Measurements from ENCODE around the gene DDIAS. TPM values are rescaled to one million over a fixed set of nuclear protein-coding genes. Genes with fewer than 3 reads are reported as not detected.
"Not testable (repeated sequence)": the region's sequence is repeated elsewhere in the genome, so short reads cannot be mapped to it uniquely, and the experiment has no call there.

DDIAS gene
- total and polyA plus RNA-seq, 7 experiments from 2014 or later = 0.25 to 12.7 (median 1.1) TPM

DNA sequence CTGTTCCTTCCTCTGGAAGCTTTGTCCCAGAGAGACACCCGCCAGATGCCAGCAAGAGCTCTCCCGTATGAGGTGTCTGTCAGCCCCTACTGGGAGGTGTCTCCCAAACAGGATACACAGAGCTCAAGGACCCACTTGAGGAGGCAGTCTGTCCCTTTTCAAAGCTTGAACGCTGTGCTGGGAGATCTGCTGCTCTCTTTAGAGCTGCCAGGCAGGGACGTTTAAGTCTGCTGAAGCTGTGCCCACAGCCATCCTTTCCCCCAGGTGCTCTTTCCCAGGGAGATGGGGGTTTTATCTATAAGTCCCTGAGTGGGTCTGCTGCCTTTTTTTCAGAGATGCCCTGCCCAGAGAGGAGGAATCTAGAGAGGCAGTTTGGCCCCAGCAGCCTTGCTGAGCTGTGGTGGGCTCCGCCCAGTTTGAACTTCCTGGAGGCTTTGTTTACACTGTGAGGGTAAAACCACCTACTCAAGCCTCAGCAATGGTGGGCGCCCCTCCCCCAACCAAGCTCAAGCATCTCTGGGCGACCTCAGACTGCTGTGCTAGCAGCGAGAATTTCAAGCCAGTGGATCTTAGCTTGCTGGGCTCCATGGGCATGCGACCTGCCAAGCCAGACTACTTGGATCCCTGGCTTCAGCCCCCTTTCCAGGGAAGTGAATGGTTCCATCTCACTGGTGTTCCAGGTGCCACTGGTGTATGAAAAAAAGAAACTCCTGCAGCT lies 54.4 kb downstream of the DDIAS start:
- H3K4me1 Mint-ChIP-seq = peaks cover 20 to 73% (median 58%) of the 10 kb centered on the region in 7 donors
- peak overlapping the region; percentile 53 for H3K27ac ChIP-seq (ENCODE audit: low read depth, low read length)
- H3K27ac Mint-ChIP-seq = peak overlapping the region; percentile 81 to 96 (median 89)
- peak; percentile 28 for ATAC-seq
- CTCF ChIA-PET = interaction anchor here (1.1 to 1.5 kb wide), 5 partner anchors 14 to 34 kb away, joined by 3 to 8 read pairs (median 4); no protein-coding TSS in a partner anchor
- H3K4me3 ChIP-seq (ENCODE audit: low read length) = peak overlapping the region; percentile 41
- POLR2A ChIA-PET = interaction anchor here (0.5 to 8.9 kb wide), 19 partner anchors 12 to 218 kb away, joined by 3 to 105 read pairs (median 4); partner anchors contain the start of genes DDIAS, PCF11, PRCP and RAB30
- peaks cover 0 to 20% (median 0%) of the 10 kb centered on the region in 5 donors for H3K27me3 Mint-ChIP-seq
- H3K4me1 ChIP-seq (ENCODE audit: control insufficient read depth in 2 of 2, insufficient read depth in 2 of 2, low read length in 2 of 2) = peaks cover 43 to 50% of the 10 kb centered on the region in 2 donors
- peaks cover 38 to 64% (median 38%) of the 10 kb centered on the region in 5 donors for H3K36me3 Mint-ChIP-seq
- H3K36me3 ChIP-seq (ENCODE audit: control insufficient read depth in 2 of 3, insufficient read depth in 3 of 3, low read length in 3 of 3); H3K27me3 ChIP-seq (ENCODE audit: control insufficient read depth in 2 of 2, insufficient read depth in 2 of 2, low read length in 2 of 2): not testable (repeated sequence)
- H3K9me3 Mint-ChIP-seq = peaks cover 20 to 76% (median 49%) of the 10 kb centered on the region in 11 donors
- DNase-seq = peak in 8 of 9 donors; percentile 44 to 84 (median 76)
- H3K4me3 Mint-ChIP-seq = peak overlapping the region; percentile 39 to 78 (median 64)
- intact Hi-C loops (cut with micrococcal nuclease) = loop anchor here (1.0 to 2.0 kb wide), 4 partner anchors 15 to 55 kb away; partner anchors contain the start of gene DDIAS (in 1 of the 2)
- H3K9me3 ChIP-seq (ENCODE audit: control insufficient read depth in 2 of 3, low read length in 3 of 3) = peaks cover 0 to 14% (median 0%) of the 10 kb centered on the region in 3 experiments

DNA sequence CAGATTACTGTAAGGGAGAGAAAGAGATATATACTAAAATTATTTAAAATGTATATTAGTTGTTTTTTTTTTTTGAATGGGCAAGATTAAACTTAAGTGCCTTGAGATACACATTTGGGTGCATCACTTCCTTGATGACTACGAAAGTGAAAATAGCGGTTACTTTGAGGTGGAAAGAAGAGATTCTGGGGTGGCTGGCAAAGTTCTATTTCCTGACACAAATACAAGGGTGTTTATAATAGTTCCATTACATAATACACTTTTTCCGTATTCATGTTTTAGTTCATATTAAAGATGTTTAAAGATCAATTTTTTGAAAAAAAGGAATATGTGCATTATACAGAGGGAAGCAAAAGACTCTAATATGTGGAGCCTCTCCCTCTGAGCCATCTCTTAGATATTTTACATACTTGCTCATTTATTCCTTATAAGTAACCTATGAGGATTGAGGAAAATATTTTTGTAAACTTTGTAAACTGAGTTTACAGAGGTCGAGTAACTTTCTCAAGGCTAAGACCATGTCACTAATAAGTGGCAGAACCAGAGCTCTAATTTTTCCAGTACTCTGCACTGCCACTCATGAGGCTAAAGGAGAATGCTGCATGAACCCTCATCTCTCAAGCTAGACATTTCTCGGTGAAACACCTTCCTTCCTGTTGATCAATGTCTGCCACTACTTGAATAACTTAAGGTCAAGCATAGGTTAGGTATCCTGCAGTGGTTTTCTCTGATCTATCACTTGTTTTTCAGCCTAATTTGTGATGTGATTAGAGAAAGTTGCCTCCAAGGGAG lies 58.6 kb downstream of the DDIAS start:
- peaks cover 0 to 4% (median 0%) of the 10 kb centered on the region in 3 experiments for H3K9me3 ChIP-seq (ENCODE audit: control insufficient read depth in 2 of 3, low read length in 3 of 3)
- H3K27ac ChIP-seq (ENCODE audit: low read depth, low read length) = peak overlapping the region; percentile 74
- POLR2A ChIA-PET = interaction anchor here (0.7 to 8.9 kb wide), 24 partner anchors 10 to 223 kb away, joined by 3 to 105 read pairs (median 6); partner anchors contain the start of genes DDIAS, PCF11, PRCP and RAB30
- ATAC-seq (peak; percentile 92), DNase-seq (peak in 7 of 9 donors; percentile 71 to 89 (median 86))
- peaks cover 3 to 33% (median 17%) of the 10 kb centered on the region in 11 donors for H3K9me3 Mint-ChIP-seq
- peaks cover 9 to 39% (median 10%) of the 10 kb centered on the region in 5 donors for H3K36me3 Mint-ChIP-seq
- peak overlapping the region; percentile 52 to 88 (median 80) for H3K4me3 Mint-ChIP-seq
- H3K36me3 ChIP-seq (ENCODE audit: control insufficient read depth in 2 of 3, insufficient read depth in 3 of 3, low read length in 3 of 3) = no peaks in the 10 kb centered on the region
- peaks cover 0 to 8% (median 0%) of the 10 kb centered on the region in 5 donors for H3K27me3 Mint-ChIP-seq
- peaks cover 37 to 96% (median 90%) of the 10 kb centered on the region in 7 donors for H3K4me1 Mint-ChIP-seq
- no peaks in the 10 kb centered on the region for H3K27me3 ChIP-seq (ENCODE audit: control insufficient read depth in 2 of 2, insufficient read depth in 2 of 2, low read length in 2 of 2)
- H3K4me3 ChIP-seq (ENCODE audit: low read length) = peak overlapping the region; percentile 37
- intact Hi-C loops (cut with micrococcal nuclease) = loop anchor here (1.0 to 5.0 kb wide), 14 partner anchors 11 to 326 kb away; partner anchors contain the start of genes DDIAS (in 2 of the 2), RAB30 (in 2 of the 2) and CCDC90B (in 1 of the 2)
- H3K27ac Mint-ChIP-seq = peak overlapping the region; percentile 84 to 99 (median 98)
- H3K4me1 ChIP-seq (ENCODE audit: control insufficient read depth in 2 of 2, insufficient read depth in 2 of 2, low read length in 2 of 2) = peaks cover 49 to 82% of the 10 kb centered on the region in 2 donors
- CTCF ChIA-PET = interaction anchor here (1.2 to 2.9 kb wide), 7 partner anchors 9 to 33 kb away, joined by 3 to 13 read pairs (median 7); no protein-coding TSS in a partner anchor

DNA sequence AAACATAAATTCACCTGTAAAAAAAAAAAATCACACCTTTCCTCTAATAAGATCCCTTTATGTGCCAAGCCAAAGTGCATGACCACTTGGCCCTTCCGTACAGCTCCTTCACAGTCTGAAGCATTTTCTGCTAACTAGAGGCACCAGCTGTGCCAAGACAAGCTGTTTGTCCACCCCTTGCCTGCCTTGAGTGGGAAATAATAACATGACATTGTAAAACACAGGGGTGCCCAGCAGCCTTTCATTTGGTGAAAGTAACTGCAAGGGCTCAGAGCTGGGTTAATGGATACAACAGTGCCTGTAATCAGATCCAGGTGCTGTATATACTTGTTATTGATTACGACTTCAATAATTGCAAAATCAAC lies 59.2 kb downstream of the DDIAS start:
- peaks cover 43 to 76% of the 10 kb centered on the region in 2 donors for H3K4me1 ChIP-seq (ENCODE audit: control insufficient read depth in 2 of 2, insufficient read depth in 2 of 2, low read length in 2 of 2)
- H3K9me3 Mint-ChIP-seq = peaks cover 0 to 27% (median 13%) of the 10 kb centered on the region in 11 donors

GRCh38 chr11:82962021-82962420 lies 60.5 kb downstream of the DDIAS start:
- Mint-ChIP-seq H3K4me1 (peaks cover 33 to 91% (median 83%) of the 10 kb centered on the region in 7 donors), H3K9me3 (peaks cover 0 to 15% (median 9%) of the 10 kb centered on the region in 11 donors), H3K27me3 (peaks cover 0 to 15% (median 0%) of the 10 kb centered on the region in 5 donors), H3K36me3 (peaks cover 4 to 32% (median 5%) of the 10 kb centered on the region in 5 donors), H3K4me3 (peak overlapping the region in 4 of 10 donors; percentile 26 to 58 (median 44)), H3K27ac (peak overlapping the region in 8 of 9 donors; percentile 81 to 98 (median 90))
- not testable (repeated sequence) for DNase-seq; H3K27me3 ChIP-seq (ENCODE audit: control insufficient read depth in 2 of 2, insufficient read depth in 2 of 2, low read length in 2 of 2); H3K9me3 ChIP-seq (ENCODE audit: control insufficient read depth in 2 of 3, low read length in 3 of 3); ATAC-seq; H3K4me3 ChIP-seq (ENCODE audit: low read length); H3K36me3 ChIP-seq (ENCODE audit: control insufficient read depth in 2 of 3, insufficient read depth in 3 of 3, low read length in 3 of 3)
- intact Hi-C loops (cut with micrococcal nuclease) = loop anchor here (5.0 kb wide), 1 partner anchor 45 kb away; no protein-coding TSS in a partner anchor
- Histone ChIP-seq H3K27ac (ENCODE audit: low read depth, low read length) (peak overlapping the region; percentile 74), H3K4me1 (ENCODE audit: control insufficient read depth in 2 of 2, insufficient read depth in 2 of 2, low read length in 2 of 2) (peaks cover 32 to 63% of the 10 kb centered on the region in 2 donors)
- POLR2A ChIA-PET = interaction anchor here (1.0 to 8.9 kb wide), 11 partner anchors 9 to 196 kb away, joined by 3 to 105 read pairs (median 7); partner anchors contain the start of genes DDIAS, PCF11 and RAB30
- CTCF ChIA-PET = interaction anchor here (1.4 to 2.9 kb wide), 2 partner anchors 9 to 28 kb away, joined by 5 to 13 read pairs; no protein-coding TSS in a partner anchor

More for the DNA sequence above, 59.2 kb downstream of the DDIAS start:
- peaks cover 0 to 13% (median 0%) of the 10 kb centered on the region in 5 donors for H3K27me3 Mint-ChIP-seq
- H3K4me1 Mint-ChIP-seq = peaks cover 37 to 96% (median 90%) of the 10 kb centered on the region in 7 donors
- ChIA-PET CTCF (interaction anchor here (1.2 to 2.9 kb wide), 7 partner anchors 9 to 34 kb away, joined by 3 to 13 read pairs (median 7); no protein-coding TSS in a partner anchor), POLR2A (interaction anchor here (0.7 to 8.9 kb wide), 21 partner anchors 10 to 224 kb away, joined by 3 to 105 read pairs (median 6); partner anchors contain the start of genes DDIAS, PCF11, PRCP and RAB30)
- Histone ChIP-seq H3K4me3 (ENCODE audit: low read length) (peak overlapping the region; percentile 37), H3K9me3 (ENCODE audit: control insufficient read depth in 2 of 3, low read length in 3 of 3) (peaks cover 0 to 4% (median 0%) of the 10 kb centered on the region in 3 experiments), H3K27me3 (ENCODE audit: control insufficient read depth in 2 of 2, insufficient read depth in 2 of 2, low read length in 2 of 2) (no peaks in the 10 kb centered on the region), H3K36me3 (ENCODE audit: control insufficient read depth in 2 of 3, insufficient read depth in 3 of 3, low read length in 3 of 3) (no peaks in the 10 kb centered on the region), H3K27ac (ENCODE audit: low read depth, low read length) (peak overlapping the region; percentile 74)
- no peak for ATAC-seq
- peak overlapping the region; percentile 52 to 88 (median 80) for H3K4me3 Mint-ChIP-seq
- peaks cover 4 to 38% (median 6%) of the 10 kb centered on the region in 5 donors for H3K36me3 Mint-ChIP-seq
- peak overlapping the region; percentile 84 to 99 (median 98) for H3K27ac Mint-ChIP-seq
- intact Hi-C loops (cut with micrococcal nuclease) = loop anchor here (1.0 to 5.0 kb wide), 14 partner anchors 11 to 326 kb away; partner anchors contain the start of genes DDIAS (in 2 of the 2), RAB30 (in 2 of the 2) and CCDC90B (in 1 of the 2)
- DNase-seq = no peak

DNA sequence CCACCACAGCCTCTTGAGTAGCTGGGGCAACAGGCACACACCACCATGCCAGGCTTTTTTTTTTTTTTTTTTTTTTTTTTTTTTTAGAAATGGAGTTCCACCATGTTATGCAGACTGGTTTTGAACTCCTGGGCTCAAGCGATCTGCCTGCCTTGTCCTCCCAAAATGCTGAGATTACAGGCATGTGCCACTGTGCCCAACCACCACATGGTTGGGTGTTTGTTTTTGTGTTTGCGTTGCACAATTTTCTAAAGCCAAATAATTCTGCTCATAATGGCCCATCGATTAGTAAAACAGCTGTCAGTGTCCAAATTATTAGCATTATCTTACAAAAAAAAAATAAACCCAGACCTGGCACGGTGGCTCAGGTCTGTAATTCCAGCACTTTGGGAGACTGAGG lies 65.8 kb downstream of the DDIAS start:
- POLR2A ChIA-PET = interaction anchor here (0.6 kb wide), 1 partner anchor 83 kb away, joined by 3 read pairs; no protein-coding TSS in a partner anchor
- H3K9me3 ChIP-seq (ENCODE audit: control insufficient read depth in 2 of 3, low read length in 3 of 3) = no peaks in the 10 kb centered on the region
- peaks cover 0 to 8% (median 1%) of the 10 kb centered on the region in 11 donors for H3K9me3 Mint-ChIP-seq
- H3K4me3 ChIP-seq (ENCODE audit: low read length) = no peak overlapping the region
- no peaks in the 10 kb centered on the region for H3K27me3 ChIP-seq (ENCODE audit: control insufficient read depth in 2 of 2, insufficient read depth in 2 of 2, low read length in 2 of 2)
- CTCF ChIA-PET = interaction anchor here (0.6 kb wide), 1 partner anchor 103 kb away, joined by 4 read pairs; no protein-coding TSS in a partner anchor
- peak overlapping the region in 3 of 9 donors; percentile 27 to 65 (median 43) for H3K27ac Mint-ChIP-seq
- H3K27me3 Mint-ChIP-seq = peaks cover 0 to 18% (median 0%) of the 10 kb centered on the region in 5 donors
- ATAC-seq (no peak), DNase-seq (no peak)
- H3K4me1 Mint-ChIP-seq = peaks cover 15 to 76% (median 72%) of the 10 kb centered on the region in 7 donors
- intact Hi-C loops (cut with micrococcal nuclease) = no loop called here
- peaks cover 6 to 35% of the 10 kb centered on the region in 2 donors for H3K4me1 ChIP-seq (ENCODE audit: control insufficient read depth in 2 of 2, insufficient read depth in 2 of 2, low read length in 2 of 2)
- no peak overlapping the region for H3K27ac ChIP-seq (ENCODE audit: low read depth, low read length)
- H3K36me3 Mint-ChIP-seq = peaks cover 0 to 20% (median 5%) of the 10 kb centered on the region in 5 donors
- no peak overlapping the region for H3K4me3 Mint-ChIP-seq
- no peaks in the 10 kb centered on the region for H3K36me3 ChIP-seq (ENCODE audit: control insufficient read depth in 2 of 3, insufficient read depth in 3 of 3, low read length in 3 of 3)
